ENCODE data around the gene COTL1.

Gene COTL1, protein sequence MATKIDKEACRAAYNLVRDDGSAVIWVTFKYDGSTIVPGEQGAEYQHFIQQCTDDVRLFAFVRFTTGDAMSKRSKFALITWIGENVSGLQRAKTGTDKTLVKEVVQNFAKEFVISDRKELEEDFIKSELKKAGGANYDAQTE

GRCh38 chr16:84617791-84618580, at the start of gene COTL1:
TSS of gene COTL1 (minus strand) at chr16:84618078. CDS start at chr16:84617914, 164 bp downstream.
- peak; percentile 88 for DNase-seq (ENCODE audit: extremely low spot score, insufficient read length, low read depth)
- peak; percentile 88 for FAIRE-seq

DNA sequence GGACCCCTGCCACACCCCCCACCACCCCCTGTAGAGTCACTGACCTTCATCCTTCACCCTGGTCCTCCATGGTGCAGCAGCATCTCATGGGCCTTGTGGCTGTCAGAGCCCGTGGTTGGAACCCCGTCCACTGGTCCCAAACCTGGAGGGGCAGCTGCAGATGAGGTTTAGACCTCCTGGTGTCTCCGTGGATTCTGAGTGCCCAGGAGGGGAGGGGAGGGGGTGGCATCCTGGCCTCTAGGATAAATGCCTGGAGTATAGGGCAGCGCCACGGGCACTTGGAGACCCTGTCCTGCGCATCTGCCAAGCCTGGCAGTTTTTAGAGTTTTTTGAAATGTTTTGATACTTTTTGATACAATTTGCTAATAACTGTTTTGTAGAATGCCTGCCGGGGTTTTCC, 48.0 kb upstream of the COTL1 start:
- FAIRE-seq (no peak), DNase-seq (ENCODE audit: extremely low spot score, insufficient read length, low read depth) (no peak)

- no peak for DNase-seq (ENCODE audit: extremely low spot score, insufficient read length, low read depth)
- FAIRE-seq = no peak
Measured at GRCh38 chr16:84665359-84665758, 47.5 kb upstream of the COTL1 start.

DNA sequence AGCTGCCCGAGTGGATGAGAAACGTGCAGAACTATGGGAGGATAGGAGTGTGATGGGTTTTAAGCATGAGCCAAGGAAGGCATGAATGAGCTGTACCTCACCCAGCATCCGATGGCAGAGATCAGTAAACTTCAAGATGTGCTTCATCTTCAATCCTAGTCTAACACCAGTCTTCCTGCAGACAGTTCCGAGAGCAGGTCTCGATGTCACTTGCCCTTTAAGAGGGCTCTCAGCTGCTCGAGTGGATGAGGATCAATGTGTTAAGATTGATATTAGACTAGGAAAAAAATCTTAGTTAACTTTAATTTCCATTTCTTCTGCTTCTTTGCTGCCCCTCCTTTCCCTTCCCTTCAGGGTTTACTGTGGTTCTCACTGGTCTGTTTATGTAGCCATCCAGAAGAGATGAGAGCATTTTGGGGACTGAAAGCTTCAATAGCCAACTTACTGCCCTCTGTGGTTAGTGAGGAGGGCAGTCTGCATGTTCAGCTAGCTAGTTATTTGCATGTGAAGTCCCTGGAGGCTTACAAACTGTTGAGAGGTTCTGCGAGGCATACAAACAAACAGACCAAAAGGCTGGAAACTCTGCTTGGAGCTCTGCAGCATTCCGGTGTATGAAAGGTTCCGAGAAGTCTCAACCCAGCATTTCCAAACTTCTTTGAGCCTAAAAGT, 45.7 kb upstream of the COTL1 start:
- FAIRE-seq = peak; percentile 92
- DNase-seq (ENCODE audit: extremely low spot score, insufficient read length, low read depth) = peak; percentile 23

DNA sequence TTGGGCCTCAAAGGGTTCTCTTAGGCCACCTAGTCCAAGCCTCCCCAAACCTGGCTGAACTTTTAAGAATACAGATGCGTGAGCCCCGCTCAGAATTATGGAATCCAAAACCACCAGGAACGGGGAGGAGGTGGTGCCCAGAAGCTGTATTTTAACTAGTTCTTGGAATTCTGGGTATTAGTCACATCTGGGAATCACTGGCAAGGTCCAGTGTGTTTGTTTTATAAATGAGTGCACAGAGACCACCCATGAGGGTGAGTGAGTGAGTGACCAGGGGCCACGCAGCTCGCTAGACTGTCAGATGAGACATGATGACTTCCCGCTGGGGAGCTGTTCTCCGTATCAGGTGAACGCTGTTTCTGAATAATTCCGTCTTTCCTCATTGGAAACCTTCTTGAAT, 44.6 kb upstream of the COTL1 start:
- FAIRE-seq = no peak
- no peak for DNase-seq (ENCODE audit: extremely low spot score, insufficient read length, low read depth)

DNA sequence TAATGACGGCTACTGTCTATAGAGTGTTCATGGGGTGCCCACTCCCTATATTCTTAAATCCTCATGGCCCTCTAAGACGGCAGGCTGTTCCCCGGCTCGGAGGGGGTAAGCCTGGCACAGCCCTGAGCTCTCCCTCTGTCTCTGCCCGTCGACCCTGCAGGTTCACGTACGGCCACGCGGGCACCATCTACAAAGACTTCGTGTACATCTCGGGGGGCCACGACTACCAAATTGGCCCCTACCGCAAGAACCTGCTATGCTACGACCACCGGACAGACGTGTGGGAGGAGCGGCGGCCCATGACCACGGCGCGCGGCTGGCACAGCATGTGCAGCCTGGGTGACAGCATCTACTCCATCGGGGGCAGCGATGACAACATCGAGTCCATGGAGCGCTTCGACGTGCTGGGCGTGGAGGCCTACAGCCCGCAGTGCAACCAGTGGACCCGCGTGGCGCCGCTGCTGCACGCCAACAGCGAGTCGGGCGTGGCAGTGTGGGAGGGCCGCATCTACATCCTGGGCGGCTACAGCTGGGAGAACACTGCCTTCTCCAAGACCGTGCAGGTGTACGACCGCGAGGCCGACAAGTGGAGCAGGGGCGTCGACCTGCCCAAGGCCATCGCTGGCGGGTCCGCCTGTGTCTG, 43.7 kb upstream of the COTL1 start:
- DNase-seq (ENCODE audit: extremely low spot score, insufficient read length, low read depth) = no peak
- FAIRE-seq = no peak

GRCh38 chr16:84660973-84661372, 43.1 kb upstream of the COTL1 start:
- no peak for FAIRE-seq
- DNase-seq (ENCODE audit: extremely low spot score, insufficient read length, low read depth) = no peak

GRCh38 chr16:84659656-84660300, 41.9 kb upstream of the COTL1 start:
- DNase-seq (ENCODE audit: extremely low spot score, insufficient read length, low read depth) = no peak
- no peak for FAIRE-seq

DNA sequence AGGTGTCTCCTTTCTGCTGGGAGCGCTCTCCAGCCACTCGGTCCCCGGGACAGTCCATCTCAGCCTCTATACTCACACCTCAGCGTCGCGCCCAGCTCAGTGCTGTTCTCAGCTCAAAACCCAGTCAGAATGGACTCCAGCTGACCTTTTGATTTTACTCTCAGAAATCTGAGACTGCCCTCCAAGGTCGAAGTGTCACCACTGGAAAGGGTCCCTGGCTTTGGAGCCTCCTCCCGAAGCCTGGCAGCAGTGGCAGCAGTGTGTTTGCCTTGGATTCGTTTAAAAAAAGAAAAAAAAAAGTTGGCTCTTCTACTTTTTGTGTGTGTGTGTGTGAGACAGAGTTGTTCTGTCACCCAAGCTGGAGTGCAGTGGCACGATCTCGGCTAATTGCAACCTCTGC, 40.8 kb upstream of the COTL1 start:
- no peak for DNase-seq (ENCODE audit: extremely low spot score, insufficient read length, low read depth)
- FAIRE-seq = no peak

DNA sequence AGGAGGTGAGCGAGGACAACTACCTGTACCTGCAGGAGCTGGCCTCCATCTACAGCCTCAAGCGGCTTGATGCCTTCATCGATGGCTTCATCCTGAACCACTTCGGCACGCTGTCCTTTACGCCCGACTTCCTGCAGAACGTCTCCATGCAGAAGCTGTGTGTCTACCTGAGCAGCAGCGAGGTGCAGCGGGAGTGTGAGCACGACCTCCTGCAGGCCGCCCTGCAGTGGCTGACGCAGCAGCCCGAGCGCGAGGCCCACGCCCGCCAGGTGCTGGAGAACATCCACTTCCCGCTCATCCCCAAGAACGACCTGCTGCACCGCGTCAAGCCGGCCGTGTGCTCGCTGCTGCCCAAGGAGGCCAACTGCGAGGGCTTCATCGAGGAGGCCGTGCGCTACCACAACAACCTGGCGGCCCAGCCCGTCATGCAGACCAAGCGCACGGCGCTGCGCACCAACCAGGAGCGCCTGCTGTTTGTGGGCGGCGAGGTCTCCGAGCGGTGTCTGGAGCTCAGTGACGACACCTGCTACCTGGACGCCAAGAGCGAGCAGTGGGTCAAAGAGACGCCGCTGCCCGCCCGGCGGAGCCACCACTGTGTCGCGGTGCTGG, 39.5 kb upstream of the COTL1 start:
- DNase-seq (ENCODE audit: extremely low spot score, insufficient read length, low read depth) (no peak), FAIRE-seq (no peak)

GRCh38 chr16:84656649-84657048, 38.8 kb upstream of the COTL1 start:
- FAIRE-seq = no peak
- no peak for DNase-seq (ENCODE audit: extremely low spot score, insufficient read length, low read depth)

GRCh38 chr16:84654998-84655397, 37.1 kb upstream of the COTL1 start:
- DNase-seq (ENCODE audit: extremely low spot score, insufficient read length, low read depth) (no peak), FAIRE-seq (no peak)

DNA sequence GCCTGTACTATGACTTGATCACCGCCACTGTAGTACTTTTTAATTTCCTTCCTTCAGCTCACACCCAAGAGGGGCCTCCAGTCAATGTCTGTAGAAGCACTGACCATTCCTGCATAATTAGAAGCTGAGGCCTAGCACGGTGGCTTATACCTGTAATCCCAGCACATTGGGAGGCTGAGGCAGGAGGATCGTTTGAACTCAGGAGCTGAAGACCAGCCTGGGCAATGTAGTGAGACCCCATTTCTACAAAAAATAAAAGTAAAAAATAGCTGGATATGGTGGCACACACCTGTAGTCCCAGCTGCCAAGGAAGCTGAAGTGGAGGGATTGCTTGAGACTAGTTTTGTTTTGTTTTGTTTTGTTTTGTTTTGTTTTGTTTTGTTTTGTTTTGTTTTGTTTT, 36.4 kb upstream of the COTL1 start:
- FAIRE-seq = no peak
- no peak for DNase-seq (ENCODE audit: extremely low spot score, insufficient read length, low read depth)

GRCh38 chr16:84652566-84652965, 34.7 kb upstream of the COTL1 start:
- FAIRE-seq (no peak), DNase-seq (ENCODE audit: extremely low spot score, insufficient read length, low read depth) (no peak)

GRCh38 chr16:84650062-84650991, 32.4 kb upstream of the COTL1 start:
- FAIRE-seq = no peak
- DNase-seq (ENCODE audit: extremely low spot score, insufficient read length, low read depth) = no peak

- FAIRE-seq (no peak), DNase-seq (ENCODE audit: extremely low spot score, insufficient read length, low read depth) (no peak)
Measured at GRCh38 chr16:84649511-84649861, 31.6 kb upstream of the COTL1 start.

DNA sequence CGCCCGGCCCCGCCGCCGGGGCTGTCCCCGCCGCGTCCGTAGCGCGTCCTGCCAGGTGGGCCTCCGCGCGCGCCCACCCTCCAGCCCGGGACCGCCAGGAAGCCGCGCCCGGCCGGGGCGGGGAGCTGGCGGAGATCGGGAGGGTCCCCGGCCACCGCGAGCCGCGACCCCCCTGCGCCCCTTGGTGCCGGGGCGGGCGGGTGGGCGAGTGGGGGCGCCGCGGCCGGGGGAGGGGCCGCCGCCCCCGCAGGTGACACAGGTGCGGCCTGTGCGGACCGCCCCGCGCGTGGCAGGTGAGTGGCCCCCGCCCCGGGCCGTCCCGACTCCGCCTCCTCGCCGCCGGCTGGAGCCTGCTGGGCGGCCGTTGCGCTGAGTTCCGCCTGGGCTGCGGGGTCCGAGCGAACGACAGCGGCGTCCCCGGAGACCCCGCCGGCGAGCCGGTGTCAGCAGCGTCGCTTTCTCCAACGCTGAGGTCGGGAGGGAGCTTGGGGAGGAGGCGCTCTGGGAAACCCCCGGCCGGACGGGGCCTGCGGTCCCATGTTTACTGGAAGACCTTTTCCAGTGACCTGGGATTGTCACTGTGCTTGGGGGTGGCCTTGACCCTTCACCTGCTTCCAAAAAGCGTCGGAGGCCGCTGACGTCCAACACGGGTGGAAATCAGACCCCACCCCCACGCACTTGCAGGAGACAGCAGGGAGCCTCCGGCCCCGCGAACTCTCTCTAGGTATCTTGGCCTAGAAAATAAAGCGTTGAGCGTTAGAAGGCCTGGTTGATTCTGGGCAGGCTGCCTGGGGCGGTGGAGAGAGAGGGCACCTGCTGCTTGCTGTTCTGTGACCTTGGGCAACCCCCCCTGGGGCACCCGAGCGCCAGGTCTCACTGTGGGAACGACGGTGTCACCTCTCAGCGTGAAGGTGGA, 31.0 kb upstream of the COTL1 start:
- FAIRE-seq (no peak), DNase-seq (ENCODE audit: extremely low spot score, insufficient read length, low read depth) (peak; percentile 60)
